D341Med (cell line): Measurements from ENCODE around the gene TNFRSF8.
A peak's percentile ranks its signal among the peaks of the same experiment; 100 is the strongest.

Experiments
- DNase-seq: peaks from one replicate; pipeline ENCODE4 v3.0.0; 2012; ENCODE audit warnings: low spot score

The TNFRSF8 gene

GRCh38 chr1:12159816-12160215 is 96.7 kb downstream of the TNFRSF8 start:
- no peak for DNase-seq

GRCh38 chr1:12161324-12161661 is 98.2 kb downstream of the TNFRSF8 start:
- no peak for DNase-seq

GRCh38 chr1:12161662-12162458 is 98.8 kb downstream of the TNFRSF8 start:
- DNase-seq: no peak

GRCh38 chr1:12162459-12163137 is 99.5 kb downstream of the TNFRSF8 start:
- DNase-seq: no peak

GRCh38 chr1:12163210-12163609 is 100.1 kb downstream of the TNFRSF8 start:
- no peak for DNase-seq

- DNase-seq: no peak
Measured at GRCh38 chr1:12164210-12164609, 101.1 kb downstream of the TNFRSF8 start.

- no peak for DNase-seq
Measured at GRCh38 chr1:12165342-12165741, 102.2 kb downstream of the TNFRSF8 start.

- peak; percentile 59 for DNase-seq
Measured at GRCh38 chr1:12166834-12167492, 103.9 kb downstream of the TNFRSF8 start, which contains the start of gene TNFRSF1B. TSS of gene TNFRSF1B (plus strand) at chr1:12166991. CDS start at chr1:12167092, 101 bp downstream.

- DNase-seq: no peak
Measured at GRCh38 chr1:12167493-12168429, 104.7 kb downstream of the TNFRSF8 start.

GRCh38 chr1:12168451-12169160 is 105.5 kb downstream of the TNFRSF8 start:
- DNase-seq: no peak

GRCh38 chr1:12169442-12170135 is 106.5 kb downstream of the TNFRSF8 start:
- no peak for DNase-seq

GRCh38 chr1:12170263-12170671 is 107.2 kb downstream of the TNFRSF8 start:
- DNase-seq: no peak

- no peak for DNase-seq
Measured at GRCh38 chr1:12171206-12172041, 108.3 kb downstream of the TNFRSF8 start.

GRCh38 chr1:12172042-12172851 is 109.1 kb downstream of the TNFRSF8 start:
- no peak for DNase-seq

GRCh38 chr1:12173041-12173509 is 110.0 kb downstream of the TNFRSF8 start:
- DNase-seq: no peak

- DNase-seq: no peak
Measured at GRCh38 chr1:12173631-12174121, 110.6 kb downstream of the TNFRSF8 start.

GRCh38 chr1:12174924-12175810 is 112.1 kb downstream of the TNFRSF8 start:
- DNase-seq: no peak
